GM23338 (cell line): ENCODE measurements around the gene TPD52L2. TPM values are rescaled to one million over a fixed set of nuclear protein-coding genes. Genes with fewer than 3 reads are reported as not detected.
A peak's percentile ranks its signal among the peaks of the same experiment; 100 is the strongest.
"Not testable (repeated sequence)": the region's sequence is repeated elsewhere in the genome, so short reads cannot be mapped to it uniquely, and the experiment has no call there.

Experiments used
- ATAC-seq: fragments of 200-7000 bp; cut with Tn5 transposase; 3 replicates; pipeline ENCODE4 v1.9.1; 2020
- DNase-seq: peaks from one replicate; pipeline ENCODE4 v3.0.0-alpha.2; 2015; ENCODE audit warnings: low spot score
- H2AFZ ChIP-seq: fragments of 200-600 bp; sonication (generic); 2 replicates; pipeline ENCODE4 v1.8.0; 2016; ENCODE audit warnings: antibody characterized with exemption, mild to moderate bottlenecking, moderate library complexity
- H3F3A ChIP-seq: fragments of 200-600 bp; sonication (generic); replicated peaks from 2 replicates; pipeline ENCODE4 v1.8.0; 2017; ENCODE audit warnings: antibody characterized with exemption, mixed run types, low read depth
- H3K27ac ChIP-seq: fragments of 200-600 bp; sonication (generic); 2 replicates; pipeline ENCODE4 v1.6.1; 2016; ENCODE audit warnings: low read depth
- H3K27me3 ChIP-seq: fragments of 200-600 bp; sonication (generic); 2 replicates; pipeline ENCODE4 v1.8.0; 2016; ENCODE audit warnings: mild to moderate bottlenecking, mixed run types, moderate library complexity; ENCODE audit not compliant: insufficient read depth
- H3K36me3 ChIP-seq: fragments of 200-600 bp; sonication (generic); 2 replicates; pipeline ENCODE4 v1.8.0; 2016; ENCODE audit warnings: mild to moderate bottlenecking; ENCODE audit not compliant: insufficient read depth
- H3K4me1 ChIP-seq: fragments of 200-600 bp; sonication (generic); 2 replicates; pipeline ENCODE4 v1.8.0; 2016; ENCODE audit warnings: mild to moderate bottlenecking, moderate library complexity; ENCODE audit not compliant: insufficient read depth
- H3K4me2 ChIP-seq: fragments of 200-600 bp; sonication (generic); 2 replicates; pipeline ENCODE4 v1.7.1; 2017; ENCODE audit warnings: mixed run types
- H3K4me3 ChIP-seq: fragments of 200-600 bp; sonication (generic); 2 replicates; pipeline ENCODE4 v1.6.1; 2016; ENCODE audit warnings: mixed run types
- H3K79me2 ChIP-seq: fragments of 200-600 bp; sonication (generic); replicated peaks from 2 replicates; pipeline ENCODE4 v1.8.0; 2017; ENCODE audit warnings: mild to moderate bottlenecking; ENCODE audit not compliant: insufficient read depth
- H3K9me2 ChIP-seq: fragments of 200-600 bp; sonication (generic); 2 replicates; pipeline ENCODE4 v1.8.0; 2017; ENCODE audit not compliant: insufficient read depth
- H4K20me1 ChIP-seq: fragments of 200-600 bp; sonication (generic); replicated peaks from 2 replicates; pipeline ENCODE4 v1.8.0; 2017; ENCODE audit warnings: mild to moderate bottlenecking; ENCODE audit not compliant: insufficient read depth
- H3K27ac Mint-ChIP-seq: 2 replicates; pipeline ENCODE4 v1.8.0; 2020; ENCODE audit warnings: inconsistent platforms, mild to moderate bottlenecking, moderate library complexity, mixed read lengths
- H3K27me3 Mint-ChIP-seq: 3 replicates; pipeline ENCODE4 v1.8.0; 2022; ENCODE audit warnings: low read depth, mild to moderate bottlenecking, moderate library complexity, mixed read lengths, inconsistent platforms; ENCODE audit not compliant: insufficient read depth, poor library complexity
- H3K36me3 Mint-ChIP-seq: 3 replicates; pipeline ENCODE4 v1.8.0; 2021; ENCODE audit warnings: low read depth, mild to moderate bottlenecking, inconsistent platforms, moderate library complexity, mixed read lengths
- H3K4me1 Mint-ChIP-seq: 3 replicates; pipeline ENCODE4 v1.8.0; 2020; ENCODE audit warnings: mild to moderate bottlenecking, inconsistent platforms, mixed read lengths
- H3K4me3 Mint-ChIP-seq: 3 replicates; pipeline ENCODE4 v1.8.0; 2021; ENCODE audit warnings: moderate library complexity, mild to moderate bottlenecking, inconsistent platforms, mixed read lengths
- H3K9me3 Mint-ChIP-seq: 3 replicates; pipeline ENCODE4 v1.8.0; 2020; ENCODE audit warnings: moderate library complexity, mild to moderate bottlenecking, inconsistent platforms, mixed read lengths
- EZH2phosphoT487 ChIP-seq: fragments of 200-600 bp; sonication (generic); IDR thresholded peaks from one replicate; pipeline ENCODE4 v1.8.1; 2018; ENCODE audit warnings: antibody characterized with exemption; ENCODE audit not compliant: unreplicated experiment
- POLR2AphosphoS5 ChIP-seq: IDR thresholded peaks from 2 replicates; pipeline ENCODE4 v1.6.1; 2016; ENCODE audit warnings: antibody characterized with exemption, low read depth
- REST ChIP-seq: IDR thresholded peaks from one replicate; pipeline ENCODE4 v1.6.1; 2018; ENCODE audit warnings: antibody characterized with exemption; ENCODE audit not compliant: unreplicated experiment
- STAT1 ChIP-seq: IDR thresholded peaks from one replicate; pipeline ENCODE4 v1.6.1; 2016; ENCODE audit warnings: antibody characterized with exemption; ENCODE audit not compliant: unreplicated experiment
- ZNF114 ChIP-seq: fragments of 250-450 bp; sonication (Bioruptor Pico); IDR thresholded peaks from 2 replicates; pipeline ENCODE4 v1.5.0; 2020; ENCODE audit warnings: mild to moderate bottlenecking, moderate library complexity
- polyA plus RNA-seq: library from polyadenylated mRNA; unstranded; fragments of >200 nt; fragmentation: Nextera tagmentation; extraction: Ambion mirVana; gene quantifications from 2 replicates; pipeline ENCODE4 v1.2.1, GENCODE V29; 2016
- total RNA-seq: library from RNA; depleted of rRNA; stranded (reverse); fragments of >200 nt; shearing (Covaris generic); gene quantifications from 2 replicates; pipeline ENCODE4 v1.2.3, GENCODE V29; 2014
- TF ChIP-seq, protein P1 (sequence below), 2 experiments: fragments of 200-600 bp in 1 of 2; sonication (generic) in 1 of 2; conservative IDR thresholded peaks; 2 replicates each; pipeline versions ENCODE4 v1.5.1 to v1.6.1; 2016 to 2017; ENCODE audit warnings: antibody characterized with exemption in 2 of 2, low read depth in 2 of 2, mild to moderate bottlenecking in 2 of 2, moderate library complexity in 1 of 2
- TF ChIP-seq, protein P2 (sequence below): IDR thresholded peaks from 2 replicates; pipeline ENCODE4 v1.6.1; 2016; ENCODE audit warnings: antibody characterized with exemption
- TF ChIP-seq, protein P3 (sequence below): fragments of 250-450 bp; sonication (Bioruptor Pico); IDR thresholded peaks from 2 replicates; pipeline ENCODE4 v1.5.0; 2020; ENCODE audit warnings: mild to moderate bottlenecking, moderate library complexity

TPD52L2 gene
- total and polyA plus RNA-seq, 2 experiments from 2014 or later, result 40.2 to 103 TPM

DNA sequence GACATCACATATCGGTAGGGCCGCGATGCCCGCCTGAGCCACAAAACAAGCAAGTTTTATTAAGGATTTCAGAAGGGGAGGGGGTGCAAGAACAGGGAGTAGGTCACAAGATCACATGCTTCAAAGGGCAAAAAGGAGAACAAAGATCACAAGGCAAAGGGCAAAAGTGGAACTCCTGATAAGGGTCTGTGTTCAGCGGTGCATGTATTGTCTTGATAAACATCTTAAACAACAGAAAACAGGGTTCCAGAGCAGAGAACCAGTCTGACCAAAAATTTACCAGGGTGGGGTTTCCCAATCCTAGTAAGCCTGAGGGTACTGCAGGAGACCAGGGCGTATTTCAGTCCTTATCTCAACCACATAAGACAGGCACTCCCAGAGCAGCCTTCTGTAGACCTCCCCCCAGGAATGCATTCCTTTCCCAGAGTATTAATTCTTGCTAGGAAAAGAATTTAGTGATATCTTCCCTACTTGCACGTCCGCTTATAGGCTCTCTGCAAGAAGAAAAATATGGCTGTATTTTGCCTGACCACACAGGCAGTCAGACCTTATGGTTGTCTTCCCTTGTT is 51.4 kb downstream of the TPD52L2 start:
- H3K27ac ChIP-seq, H3K4me1 Mint-ChIP-seq, H3K36me3 ChIP-seq, H3F3A ChIP-seq, H3K27me3 ChIP-seq, DNase-seq, ATAC-seq, H2AFZ ChIP-seq, H3K9me2 ChIP-seq, H3K4me1 ChIP-seq, H3K4me3 ChIP-seq, H3K4me2 ChIP-seq, H3K4me3 Mint-ChIP-seq, H3K27me3 Mint-ChIP-seq, H3K9me3 Mint-ChIP-seq, H3K27ac Mint-ChIP-seq: not testable (repeated sequence)
- peaks cover 26% of the 10 kb centered on the region for H3K36me3 Mint-ChIP-seq
- Histone ChIP-seq H3K79me2 (peaks cover 56% of the 10 kb centered on the region), H4K20me1 (peaks cover 11% of the 10 kb centered on the region)

- peaks cover 5% of the 10 kb centered on the region; the same call in 1 of the 2 replicates for H4K20me1 ChIP-seq
- H3K27ac Mint-ChIP-seq, result 0 out of 2 replicates have a peak overlapping the region, but pooled peaks have one; percentile 44
- ATAC-seq, result no peak
These were observed 52.7 kb downstream of the TPD52L2 start for GRCh38 chr20:63917811-63918210.

More at GRCh38 chr20:63917811-63918210, 52.7 kb downstream of the TPD52L2 start:
- Histone ChIP-seq H3K79me2 (peaks cover 47% of the 10 kb centered on the region), H3K4me1 (no peaks in the 10 kb centered on the region), H3F3A (no peaks in the 10 kb centered on the region), H3K36me3 (no peaks in the 10 kb centered on the region), H3K9me2 (no peaks in the 10 kb centered on the region), H3K4me3 (no peak overlapping the region), H3K27me3 (no peaks in the 10 kb centered on the region), H3K27ac (no peak overlapping the region), H3K4me2 (no peak overlapping the region), H2AFZ (no peak overlapping the region)
- Mint-ChIP-seq H3K27me3 (peaks cover 6% of the 10 kb centered on the region), H3K4me3 (no peak overlapping the region), H3K9me3 (peaks cover 3% of the 10 kb centered on the region; the same call in 2 of the 3 replicates), H3K36me3 (peaks cover 26% of the 10 kb centered on the region), H3K4me1 (peaks cover 5% of the 10 kb centered on the region)
- TF ChIP-seq STAT1, result no peak
- TF ChIP-seq, protein P1, sequence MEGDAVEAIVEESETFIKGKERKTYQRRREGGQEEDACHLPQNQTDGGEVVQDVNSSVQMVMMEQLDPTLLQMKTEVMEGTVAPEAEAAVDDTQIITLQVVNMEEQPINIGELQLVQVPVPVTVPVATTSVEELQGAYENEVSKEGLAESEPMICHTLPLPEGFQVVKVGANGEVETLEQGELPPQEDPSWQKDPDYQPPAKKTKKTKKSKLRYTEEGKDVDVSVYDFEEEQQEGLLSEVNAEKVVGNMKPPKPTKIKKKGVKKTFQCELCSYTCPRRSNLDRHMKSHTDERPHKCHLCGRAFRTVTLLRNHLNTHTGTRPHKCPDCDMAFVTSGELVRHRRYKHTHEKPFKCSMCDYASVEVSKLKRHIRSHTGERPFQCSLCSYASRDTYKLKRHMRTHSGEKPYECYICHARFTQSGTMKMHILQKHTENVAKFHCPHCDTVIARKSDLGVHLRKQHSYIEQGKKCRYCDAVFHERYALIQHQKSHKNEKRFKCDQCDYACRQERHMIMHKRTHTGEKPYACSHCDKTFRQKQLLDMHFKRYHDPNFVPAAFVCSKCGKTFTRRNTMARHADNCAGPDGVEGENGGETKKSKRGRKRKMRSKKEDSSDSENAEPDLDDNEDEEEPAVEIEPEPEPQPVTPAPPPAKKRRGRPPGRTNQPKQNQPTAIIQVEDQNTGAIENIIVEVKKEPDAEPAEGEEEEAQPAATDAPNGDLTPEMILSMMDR (conservative IDR thresholded peaks at IDR 0.05; ENCODE audit: low read depth in 2 of 2), result no peak
- TF ChIP-seq EZH2phosphoT487, result no peak
- TF ChIP-seq ZNF114 (CRISPR knock-in tag), result no peak
- TF ChIP-seq, protein P2, sequence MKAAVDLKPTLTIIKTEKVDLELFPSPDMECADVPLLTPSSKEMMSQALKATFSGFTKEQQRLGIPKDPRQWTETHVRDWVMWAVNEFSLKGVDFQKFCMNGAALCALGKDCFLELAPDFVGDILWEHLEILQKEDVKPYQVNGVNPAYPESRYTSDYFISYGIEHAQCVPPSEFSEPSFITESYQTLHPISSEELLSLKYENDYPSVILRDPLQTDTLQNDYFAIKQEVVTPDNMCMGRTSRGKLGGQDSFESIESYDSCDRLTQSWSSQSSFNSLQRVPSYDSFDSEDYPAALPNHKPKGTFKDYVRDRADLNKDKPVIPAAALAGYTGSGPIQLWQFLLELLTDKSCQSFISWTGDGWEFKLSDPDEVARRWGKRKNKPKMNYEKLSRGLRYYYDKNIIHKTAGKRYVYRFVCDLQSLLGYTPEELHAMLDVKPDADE, result no peak
- TF ChIP-seq, protein P3, sequence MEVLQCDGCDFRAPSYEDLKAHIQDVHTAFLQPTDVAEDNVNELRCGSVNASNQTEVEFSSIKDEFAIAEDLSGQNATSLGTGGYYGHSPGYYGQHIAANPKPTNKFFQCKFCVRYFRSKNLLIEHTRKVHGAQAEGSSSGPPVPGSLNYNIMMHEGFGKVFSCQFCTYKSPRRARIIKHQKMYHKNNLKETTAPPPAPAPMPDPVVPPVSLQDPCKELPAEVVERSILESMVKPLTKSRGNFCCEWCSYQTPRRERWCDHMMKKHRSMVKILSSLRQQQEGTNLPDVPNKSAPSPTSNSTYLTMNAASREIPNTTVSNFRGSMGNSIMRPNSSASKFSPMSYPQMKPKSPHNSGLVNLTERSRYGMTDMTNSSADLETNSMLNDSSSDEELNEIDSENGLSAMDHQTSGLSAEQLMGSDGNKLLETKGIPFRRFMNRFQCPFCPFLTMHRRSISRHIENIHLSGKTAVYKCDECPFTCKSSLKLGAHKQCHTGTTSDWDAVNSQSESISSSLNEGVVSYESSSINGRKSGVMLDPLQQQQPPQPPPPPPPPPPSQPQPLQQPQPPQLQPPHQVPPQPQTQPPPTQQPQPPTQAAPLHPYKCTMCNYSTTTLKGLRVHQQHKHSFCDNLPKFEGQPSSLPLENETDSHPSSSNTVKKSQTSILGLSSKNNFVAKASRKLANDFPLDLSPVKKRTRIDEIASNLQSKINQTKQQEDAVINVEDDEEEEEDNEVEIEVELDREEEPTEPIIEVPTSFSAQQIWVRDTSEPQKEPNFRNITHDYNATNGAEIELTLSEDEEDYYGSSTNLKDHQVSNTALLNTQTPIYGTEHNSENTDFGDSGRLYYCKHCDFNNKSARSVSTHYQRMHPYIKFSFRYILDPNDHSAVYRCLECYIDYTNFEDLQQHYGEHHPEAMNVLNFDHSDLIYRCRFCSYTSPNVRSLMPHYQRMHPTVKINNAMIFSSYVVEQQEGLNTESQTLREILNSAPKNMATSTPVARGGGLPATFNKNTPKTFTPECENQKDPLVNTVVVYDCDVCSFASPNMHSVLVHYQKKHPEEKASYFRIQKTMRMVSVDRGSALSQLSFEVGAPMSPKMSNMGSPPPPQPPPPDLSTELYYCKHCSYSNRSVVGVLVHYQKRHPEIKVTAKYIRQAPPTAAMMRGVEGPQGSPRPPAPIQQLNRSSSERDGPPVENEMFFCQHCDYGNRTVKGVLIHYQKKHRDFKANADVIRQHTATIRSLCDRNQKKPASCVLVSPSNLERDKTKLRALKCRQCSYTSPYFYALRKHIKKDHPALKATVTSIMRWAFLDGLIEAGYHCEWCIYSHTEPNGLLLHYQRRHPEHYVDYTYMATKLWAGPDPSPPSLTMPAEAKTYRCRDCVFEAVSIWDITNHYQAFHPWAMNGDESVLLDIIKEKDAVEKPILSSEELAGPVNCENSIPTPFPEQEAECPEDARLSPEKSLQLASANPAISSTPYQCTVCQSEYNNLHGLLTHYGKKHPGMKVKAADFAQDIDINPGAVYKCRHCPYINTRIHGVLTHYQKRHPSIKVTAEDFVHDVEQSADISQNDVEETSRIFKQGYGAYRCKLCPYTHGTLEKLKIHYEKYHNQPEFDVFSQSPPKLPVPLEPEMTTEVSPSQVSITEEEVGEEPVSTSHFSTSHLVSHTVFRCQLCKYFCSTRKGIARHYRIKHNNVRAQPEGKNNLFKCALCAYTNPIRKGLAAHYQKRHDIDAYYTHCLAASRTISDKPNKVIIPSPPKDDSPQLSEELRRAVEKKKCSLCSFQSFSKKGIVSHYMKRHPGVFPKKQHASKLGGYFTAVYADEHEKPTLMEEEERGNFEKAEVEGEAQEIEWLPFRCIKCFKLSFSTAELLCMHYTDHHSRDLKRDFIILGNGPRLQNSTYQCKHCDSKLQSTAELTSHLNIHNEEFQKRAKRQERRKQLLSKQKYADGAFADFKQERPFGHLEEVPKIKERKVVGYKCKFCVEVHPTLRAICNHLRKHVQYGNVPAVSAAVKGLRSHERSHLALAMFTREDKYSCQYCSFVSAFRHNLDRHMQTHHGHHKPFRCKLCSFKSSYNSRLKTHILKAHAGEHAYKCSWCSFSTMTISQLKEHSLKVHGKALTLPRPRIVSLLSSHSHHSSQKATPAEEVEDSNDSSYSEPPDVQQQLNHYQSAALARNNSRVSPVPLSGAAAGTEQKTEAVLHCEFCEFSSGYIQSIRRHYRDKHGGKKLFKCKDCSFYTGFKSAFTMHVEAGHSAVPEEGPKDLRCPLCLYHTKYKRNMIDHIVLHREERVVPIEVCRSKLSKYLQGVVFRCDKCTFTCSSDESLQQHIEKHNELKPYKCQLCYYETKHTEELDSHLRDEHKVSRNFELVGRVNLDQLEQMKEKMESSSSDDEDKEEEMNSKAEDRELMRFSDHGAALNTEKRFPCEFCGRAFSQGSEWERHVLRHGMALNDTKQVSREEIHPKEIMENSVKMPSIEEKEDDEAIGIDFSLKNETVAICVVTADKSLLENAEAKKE (CRISPR knock-in tag), result no peak
- no peak for TF ChIP-seq REST
- TF ChIP-seq POLR2AphosphoS5, result no peak
- DNase-seq, result no peak
